ENCODE results near the gene PRKCZ. TPM values are rescaled to one million over a fixed set of nuclear protein-coding genes. Genes with fewer than 3 reads are reported as not detected.
A peak's percentile ranks its signal among the peaks of the same experiment; 100 is the strongest.

PRKCZ gene
- total and polyA plus RNA-seq, 4 donors, result 4.8 to 9.9 (median 8.4) TPM

DNA sequence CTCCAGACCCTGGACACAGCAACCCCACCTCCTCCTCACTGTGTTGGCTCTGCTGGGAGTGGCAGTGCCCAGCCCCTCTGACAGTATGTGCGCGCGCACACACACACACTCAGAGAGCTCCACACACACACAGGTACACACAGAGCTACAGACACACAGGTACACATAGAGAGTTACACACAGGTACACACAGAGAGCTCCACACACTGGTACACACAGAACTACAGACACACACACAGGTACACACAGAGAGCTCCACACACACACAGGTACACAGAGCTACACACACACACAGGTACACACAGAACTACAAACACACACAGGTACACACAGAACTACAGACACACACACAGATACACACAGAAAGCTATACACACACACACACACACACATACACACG lies 6.3 kb upstream of the PRKCZ start:
- H3K4me1 ChIP-seq (ENCODE audit: control insufficient read depth in 4 of 4, insufficient read depth in 4 of 4, low read length in 3 of 4), result peaks cover 7 to 42% (median 32%) of the 10 kb centered on the region in 4 donors
- no peak for DNase-seq (ENCODE audit: low spot score)
- no peaks in the 10 kb centered on the region for H3K27me3 ChIP-seq (ENCODE audit: control insufficient read depth in 4 of 4, insufficient read depth in 4 of 4, low read length in 3 of 4)
- H3K9ac ChIP-seq (ENCODE audit: low read depth in 1 of 2, low read length in 2 of 2), result no peak overlapping the region
- H3K36me3 ChIP-seq (ENCODE audit: control insufficient read depth in 4 of 4, insufficient read depth in 3 of 4, low read depth in 1 of 4, low read length in 3 of 4), result no peaks in the 10 kb centered on the region
- no peak overlapping the region for H3K4me3 ChIP-seq (ENCODE audit: low read depth in 1 of 3, low read length in 3 of 3)
- whole genome bisulfite sequencing, result 93% methylated on average over 4 of the region's 4 CpGs
- no peak overlapping the region for H3K27ac ChIP-seq (ENCODE audit: low read depth in 1 of 2, low read length in 2 of 2)
- no peak for TF ChIP-seq RXRA (IDR thresholded peaks at IDR 0.05)
- TF ChIP-seq, protein P1, sequence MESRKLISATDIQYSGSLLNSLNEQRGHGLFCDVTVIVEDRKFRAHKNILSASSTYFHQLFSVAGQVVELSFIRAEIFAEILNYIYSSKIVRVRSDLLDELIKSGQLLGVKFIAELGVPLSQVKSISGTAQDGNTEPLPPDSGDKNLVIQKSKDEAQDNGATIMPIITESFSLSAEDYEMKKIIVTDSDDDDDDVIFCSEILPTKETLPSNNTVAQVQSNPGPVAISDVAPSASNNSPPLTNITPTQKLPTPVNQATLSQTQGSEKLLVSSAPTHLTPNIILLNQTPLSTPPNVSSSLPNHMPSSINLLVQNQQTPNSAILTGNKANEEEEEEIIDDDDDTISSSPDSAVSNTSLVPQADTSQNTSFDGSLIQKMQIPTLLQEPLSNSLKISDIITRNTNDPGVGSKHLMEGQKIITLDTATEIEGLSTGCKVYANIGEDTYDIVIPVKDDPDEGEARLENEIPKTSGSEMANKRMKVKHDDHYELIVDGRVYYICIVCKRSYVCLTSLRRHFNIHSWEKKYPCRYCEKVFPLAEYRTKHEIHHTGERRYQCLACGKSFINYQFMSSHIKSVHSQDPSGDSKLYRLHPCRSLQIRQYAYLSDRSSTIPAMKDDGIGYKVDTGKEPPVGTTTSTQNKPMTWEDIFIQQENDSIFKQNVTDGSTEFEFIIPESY (IDR thresholded peaks at IDR 0.05), result no peak
- TF ChIP-seq NR2F2 (IDR thresholded peaks at IDR 0.05), result no peak
- TF ChIP-seq TAF1 (conservative IDR thresholded peaks at IDR 0.05), result no peak
- TF ChIP-seq GABPA (IDR thresholded peaks at IDR 0.05 in 1 of 2, conservative IDR thresholded peaks at IDR 0.05 in 1 of 2), result no peak
- no peak for TF ChIP-seq FOXA1 (IDR thresholded peaks at IDR 0.05)
- TF ChIP-seq EGR1 (IDR thresholded peaks at IDR 0.05; ENCODE audit: low read depth in 2 of 2), result no peak
- TF ChIP-seq, protein P2, sequence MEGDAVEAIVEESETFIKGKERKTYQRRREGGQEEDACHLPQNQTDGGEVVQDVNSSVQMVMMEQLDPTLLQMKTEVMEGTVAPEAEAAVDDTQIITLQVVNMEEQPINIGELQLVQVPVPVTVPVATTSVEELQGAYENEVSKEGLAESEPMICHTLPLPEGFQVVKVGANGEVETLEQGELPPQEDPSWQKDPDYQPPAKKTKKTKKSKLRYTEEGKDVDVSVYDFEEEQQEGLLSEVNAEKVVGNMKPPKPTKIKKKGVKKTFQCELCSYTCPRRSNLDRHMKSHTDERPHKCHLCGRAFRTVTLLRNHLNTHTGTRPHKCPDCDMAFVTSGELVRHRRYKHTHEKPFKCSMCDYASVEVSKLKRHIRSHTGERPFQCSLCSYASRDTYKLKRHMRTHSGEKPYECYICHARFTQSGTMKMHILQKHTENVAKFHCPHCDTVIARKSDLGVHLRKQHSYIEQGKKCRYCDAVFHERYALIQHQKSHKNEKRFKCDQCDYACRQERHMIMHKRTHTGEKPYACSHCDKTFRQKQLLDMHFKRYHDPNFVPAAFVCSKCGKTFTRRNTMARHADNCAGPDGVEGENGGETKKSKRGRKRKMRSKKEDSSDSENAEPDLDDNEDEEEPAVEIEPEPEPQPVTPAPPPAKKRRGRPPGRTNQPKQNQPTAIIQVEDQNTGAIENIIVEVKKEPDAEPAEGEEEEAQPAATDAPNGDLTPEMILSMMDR (IDR thresholded peaks at IDR 0.05; ENCODE audit: low read depth, low read length, missing input control), result no peak
- TF ChIP-seq YY1 (IDR thresholded peaks at IDR 0.05), result no peak
- no peaks in the 10 kb centered on the region for H3K9me3 ChIP-seq (ENCODE audit: control insufficient read depth in 4 of 4, low read length in 3 of 4)

DNA sequence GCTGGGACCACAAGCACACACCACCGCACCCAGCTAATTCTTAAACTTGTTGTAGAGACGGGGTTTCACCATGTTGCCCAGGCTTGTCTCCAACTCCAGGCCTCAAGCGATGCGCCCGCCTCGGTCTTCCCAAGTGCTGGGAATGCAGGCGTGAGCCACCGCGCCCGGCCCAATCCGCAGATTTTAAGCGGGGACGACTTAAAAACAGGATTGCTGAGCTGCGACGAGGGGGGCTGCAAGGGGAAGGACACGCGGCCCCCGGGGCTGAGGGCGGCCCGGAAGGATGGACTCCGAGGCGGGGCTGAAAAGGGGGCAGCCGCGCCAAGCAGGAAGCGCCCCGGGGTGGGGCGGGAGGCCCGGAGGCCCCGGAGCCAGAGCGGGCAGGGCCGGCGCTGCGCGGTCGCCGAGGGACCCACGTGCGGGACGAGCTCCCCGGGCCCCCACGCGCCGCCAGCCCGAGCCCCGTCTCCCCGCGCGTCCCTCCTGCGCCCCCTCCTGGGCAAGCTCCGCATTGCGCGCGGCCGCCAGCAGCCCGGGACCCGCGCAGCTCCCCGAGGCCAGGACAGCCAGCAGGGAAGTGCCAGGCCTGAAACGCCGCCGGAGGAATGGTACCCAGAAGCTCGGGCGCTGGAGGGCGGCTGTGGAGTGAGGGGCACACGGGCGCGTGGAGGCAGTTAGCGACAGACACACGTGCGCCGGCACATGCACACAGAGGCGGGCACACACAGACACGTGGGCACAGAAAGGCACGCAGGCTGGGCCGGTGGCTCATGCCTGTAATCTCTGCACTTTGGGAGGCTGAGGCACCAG lies 5.5 kb upstream of the PRKCZ start:
- H3K4me3 ChIP-seq (ENCODE audit: low read depth in 1 of 3, low read length in 3 of 3), result peak overlapping the region in 1 of 3 donors; percentile 39
- H3K9me3 ChIP-seq (ENCODE audit: control insufficient read depth in 4 of 4, low read length in 3 of 4), result no peaks in the 10 kb centered on the region
- no peaks in the 10 kb centered on the region for H3K36me3 ChIP-seq (ENCODE audit: control insufficient read depth in 4 of 4, insufficient read depth in 3 of 4, low read depth in 1 of 4, low read length in 3 of 4)
- H3K27ac ChIP-seq (ENCODE audit: low read depth in 1 of 2, low read length in 2 of 2), result no peak overlapping the region
- peak; percentile 74 for DNase-seq (ENCODE audit: low spot score)
- TF ChIP-seq, protein P2 (IDR thresholded peaks at IDR 0.05; ENCODE audit: low read depth, low read length, missing input control), result peak; percentile 83
- TF ChIP-seq HNF4A (conservative IDR thresholded peaks at IDR 0.05), result no peak
- TF ChIP-seq HNF4G (IDR thresholded peaks at IDR 0.05), result no peak
- no peak for TF ChIP-seq EGR1 (IDR thresholded peaks at IDR 0.05; ENCODE audit: low read depth in 2 of 2)
- TF ChIP-seq YY1 (IDR thresholded peaks at IDR 0.05), result no peak
- TF ChIP-seq RAD21 (IDR thresholded peaks at IDR 0.05), result peak in 1 of 2 donors; percentile 75
- peaks cover 9 to 50% (median 39%) of the 10 kb centered on the region in 4 donors for H3K4me1 ChIP-seq (ENCODE audit: control insufficient read depth in 4 of 4, insufficient read depth in 4 of 4, low read length in 3 of 4)
- no peak overlapping the region for H3K9ac ChIP-seq (ENCODE audit: low read depth in 1 of 2, low read length in 2 of 2)
- H3K27me3 ChIP-seq (ENCODE audit: control insufficient read depth in 4 of 4, insufficient read depth in 4 of 4, low read length in 3 of 4), result no peaks in the 10 kb centered on the region
- WGBS, result 12% methylated on average over 75 of the region's 75 CpGs
